DMS114 treated with DMSO at 0.1 percent for 48 hours (cell line): ENCODE measurements around the gene FBLN1.

Source experiments
- DNase-seq: peaks from one replicate; lab custom pipeline; 2025; ENCODE audit not compliant: unreplicated experiment; lab: John Stamatoyannopoulos, UW

The FBLN1 gene

DNA sequence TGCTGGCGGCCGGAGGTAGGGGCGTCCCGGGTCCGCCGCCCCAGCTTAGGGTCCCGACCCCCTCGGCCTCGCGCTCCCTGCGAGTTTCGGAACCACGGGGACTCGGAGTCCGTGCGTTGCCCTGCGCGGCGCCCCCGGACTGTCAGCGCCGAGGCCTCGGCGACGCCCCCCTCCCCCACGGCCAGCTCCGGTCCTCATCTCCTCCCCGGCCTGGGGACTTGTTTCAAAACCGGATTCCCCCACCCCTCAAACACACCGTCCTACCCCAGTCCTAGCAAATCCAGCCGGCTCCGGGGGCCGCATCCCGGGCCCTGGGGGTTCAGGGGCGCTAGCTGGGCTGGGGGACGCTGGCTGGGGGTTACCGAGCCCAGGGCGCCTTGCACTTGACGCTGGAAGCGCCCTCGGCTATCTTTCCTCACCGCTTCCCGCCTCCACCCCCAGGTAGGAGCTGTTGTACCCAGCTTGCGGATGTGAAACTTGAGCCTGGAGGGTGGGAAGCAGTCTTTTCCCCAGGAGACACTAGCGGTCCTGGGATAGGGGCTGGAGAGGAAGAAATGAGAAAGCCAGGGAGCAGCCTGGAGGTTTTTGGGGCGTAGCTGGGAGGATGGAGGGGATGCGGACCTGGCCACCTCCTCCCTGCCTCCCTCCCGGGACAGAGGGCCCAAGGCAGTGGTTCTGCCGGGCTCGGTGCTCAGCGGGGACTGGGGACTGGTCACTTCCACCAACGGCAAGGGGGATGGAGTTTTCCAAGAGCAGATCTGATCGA, 550 bp downstream of the FBLN1 start:
- DNase-seq, result no peak

DNA sequence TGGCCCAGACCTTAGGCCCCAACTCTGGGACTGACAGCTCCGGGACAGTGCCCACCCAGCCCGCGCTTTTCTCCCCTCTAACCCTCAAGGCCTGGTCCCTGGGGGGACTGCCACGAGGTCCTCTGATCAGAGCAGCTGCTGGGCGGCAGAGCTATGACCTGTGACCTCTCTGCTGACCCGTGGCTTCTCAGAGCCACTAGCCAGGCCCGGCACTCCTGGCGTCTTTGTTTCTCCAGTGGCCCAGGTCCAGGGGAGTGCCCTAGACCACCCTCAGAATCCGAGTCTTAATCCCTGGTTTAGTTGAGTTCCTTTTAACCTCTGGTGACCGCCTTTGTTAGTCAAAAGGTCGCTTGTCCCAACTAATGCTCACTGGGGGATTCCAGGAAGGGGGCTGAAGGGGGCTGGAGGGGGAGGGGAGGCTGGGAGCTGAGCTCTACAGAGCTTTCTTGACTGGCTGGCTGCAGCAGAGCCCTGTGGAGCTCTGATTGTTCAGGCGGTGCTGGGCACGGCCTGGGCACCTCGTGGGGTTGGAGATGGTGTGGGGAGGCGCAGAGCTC, 1.2 kb downstream of the FBLN1 start:
- DNase-seq, result no peak

DNA sequence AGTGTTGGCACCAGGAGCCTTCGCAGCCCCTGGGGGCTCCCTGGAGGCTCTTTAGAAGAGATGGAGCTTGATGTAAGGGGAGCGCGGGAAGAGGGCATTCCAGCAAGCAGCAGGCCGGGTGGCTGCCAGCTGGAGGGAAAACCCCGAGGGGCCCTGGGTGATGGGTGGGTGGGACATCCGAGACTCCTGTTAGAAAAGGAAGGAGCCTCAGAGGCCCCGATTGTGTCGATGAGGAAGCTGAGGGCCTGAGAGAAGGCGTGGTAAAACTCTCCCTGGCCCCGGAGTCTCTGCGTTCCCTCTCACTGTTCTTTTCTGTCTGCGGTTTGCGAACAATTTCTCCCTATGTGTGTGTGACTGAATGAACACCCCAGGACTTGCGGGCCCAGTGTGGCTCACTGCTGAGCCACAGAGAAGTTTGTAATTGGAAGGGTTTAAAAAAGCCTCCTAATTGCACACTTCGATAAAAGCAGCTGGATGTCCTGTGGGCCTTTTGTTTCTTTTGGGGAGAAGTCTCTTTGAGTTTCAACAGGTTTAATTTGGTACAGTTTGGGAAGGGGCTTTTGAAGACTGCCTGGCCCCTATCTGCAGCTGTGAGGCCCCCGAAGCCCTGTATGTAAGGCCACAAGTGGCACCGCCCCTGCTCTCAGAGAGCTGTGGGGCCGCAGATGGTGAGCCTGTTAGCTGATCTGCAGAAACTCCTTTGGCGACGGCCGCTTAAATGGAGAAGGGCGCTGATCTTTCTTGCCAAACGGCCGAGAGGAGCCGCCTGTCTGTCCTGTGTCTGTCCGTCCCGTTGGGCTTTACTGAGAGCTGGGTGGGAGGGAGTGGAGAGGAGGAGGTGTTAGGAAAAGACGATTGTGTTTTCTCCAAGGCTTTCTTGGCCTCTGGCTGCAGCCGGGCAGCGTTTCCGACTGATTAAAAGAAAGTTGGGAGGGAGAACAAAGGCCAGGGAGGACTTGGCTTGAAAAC, 2.0 kb downstream of the FBLN1 start:
- no peak for DNase-seq

DNA sequence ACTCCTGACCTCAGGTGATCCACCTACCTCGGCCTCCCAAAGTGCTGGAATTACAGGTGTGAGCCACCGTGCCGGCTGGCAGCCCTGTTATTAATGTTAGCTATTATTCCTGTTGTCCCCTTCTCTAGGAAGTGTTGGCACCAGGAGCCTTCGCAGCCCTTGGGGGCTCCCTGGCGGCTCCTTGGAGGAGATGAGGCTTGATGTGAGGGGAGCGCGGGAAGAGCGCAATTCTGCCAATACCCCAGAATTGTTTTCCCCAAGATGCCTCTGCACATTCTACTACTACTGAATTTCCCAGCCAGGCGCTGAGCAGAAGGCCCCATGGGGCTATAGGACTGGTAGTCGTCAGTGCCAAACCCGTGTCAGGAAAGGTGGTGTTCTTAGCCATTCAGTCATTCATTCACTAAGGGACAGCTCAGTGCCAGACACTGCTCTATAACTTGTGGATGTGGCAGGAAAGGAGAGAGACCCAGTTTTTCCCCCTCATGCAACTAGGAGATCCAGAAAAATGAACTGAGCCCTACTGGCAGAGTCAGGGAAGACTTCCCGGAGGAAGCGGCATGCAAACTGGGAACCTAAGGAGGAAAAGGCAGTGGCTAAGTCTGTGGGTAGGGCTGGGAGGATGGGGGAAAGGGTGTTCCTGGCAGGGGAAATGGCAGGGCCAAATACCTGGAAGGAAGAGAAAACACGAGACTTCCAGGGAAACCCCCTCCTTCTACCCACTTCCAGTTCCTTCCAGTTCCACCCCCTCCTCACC, 3.5 kb downstream of the FBLN1 start:
- no peak for DNase-seq

DNA sequence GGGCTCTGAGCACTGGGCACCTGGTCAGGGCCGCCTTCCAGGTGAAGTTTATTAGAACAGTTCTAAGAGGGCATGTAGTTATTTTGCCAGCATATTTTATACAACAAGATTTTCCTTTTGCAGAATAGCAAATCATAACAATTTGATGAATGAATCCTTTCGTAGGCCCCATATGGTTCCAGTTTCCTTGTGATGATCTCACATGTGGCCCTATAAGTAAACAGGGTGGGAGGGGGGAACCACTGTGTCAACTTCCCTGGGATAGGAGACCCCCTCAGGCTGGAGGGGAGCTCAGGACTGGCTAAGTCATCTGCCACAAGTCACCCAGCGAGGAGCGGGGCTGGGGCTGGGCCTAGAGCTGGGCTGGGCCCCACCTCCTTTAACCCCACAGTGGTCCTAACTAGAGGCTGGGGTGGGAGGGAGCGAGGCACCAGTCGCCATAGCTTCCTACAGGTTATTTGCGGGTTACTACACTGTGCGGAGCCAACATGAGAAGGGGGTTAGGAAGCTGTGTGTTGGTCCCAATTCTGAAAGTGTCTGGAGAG, 4.2 kb downstream of the FBLN1 start:
- DNase-seq, result no peak

DNA sequence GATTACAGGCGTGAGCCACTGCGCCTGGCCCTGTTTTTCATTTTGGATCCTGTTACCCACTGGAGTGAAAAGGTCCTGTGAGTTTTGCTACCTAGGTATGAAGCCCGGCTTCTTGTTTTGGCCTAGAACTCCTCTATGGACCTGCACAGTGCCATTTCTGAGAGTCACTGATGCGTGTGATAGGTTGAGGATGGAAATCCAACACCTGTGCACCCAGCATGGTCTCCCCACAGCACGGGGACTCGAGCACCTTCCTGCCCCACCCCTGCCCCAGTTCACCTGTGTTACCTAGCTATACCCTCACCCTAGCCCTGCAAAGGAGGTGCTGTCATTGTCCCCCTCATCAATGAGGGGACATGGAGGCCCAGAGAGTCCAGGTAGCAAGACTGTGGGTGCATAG, 5.1 kb downstream of the FBLN1 start:
- DNase-seq, result no peak

DNA sequence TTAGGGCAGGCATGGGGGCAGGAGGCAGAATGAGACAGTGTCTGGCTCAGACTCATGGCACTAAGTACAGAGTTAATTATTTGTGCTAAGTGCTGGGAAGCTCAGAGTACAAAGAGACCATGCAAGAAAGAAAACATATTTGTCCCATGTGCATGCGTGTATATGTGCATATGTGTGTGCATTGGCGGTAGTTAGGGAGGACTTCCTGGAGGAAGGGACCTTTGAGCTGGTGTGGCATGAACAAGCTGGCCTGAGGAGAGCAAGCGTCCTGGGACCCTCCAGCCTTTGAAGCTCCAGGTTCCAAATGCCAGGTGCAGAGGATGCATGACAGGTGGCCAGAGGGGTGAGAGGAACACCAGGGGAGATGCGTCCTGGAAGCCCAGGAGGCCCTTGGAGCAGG, 6.1 kb downstream of the FBLN1 start:
- DNase-seq, result no peak

DNA sequence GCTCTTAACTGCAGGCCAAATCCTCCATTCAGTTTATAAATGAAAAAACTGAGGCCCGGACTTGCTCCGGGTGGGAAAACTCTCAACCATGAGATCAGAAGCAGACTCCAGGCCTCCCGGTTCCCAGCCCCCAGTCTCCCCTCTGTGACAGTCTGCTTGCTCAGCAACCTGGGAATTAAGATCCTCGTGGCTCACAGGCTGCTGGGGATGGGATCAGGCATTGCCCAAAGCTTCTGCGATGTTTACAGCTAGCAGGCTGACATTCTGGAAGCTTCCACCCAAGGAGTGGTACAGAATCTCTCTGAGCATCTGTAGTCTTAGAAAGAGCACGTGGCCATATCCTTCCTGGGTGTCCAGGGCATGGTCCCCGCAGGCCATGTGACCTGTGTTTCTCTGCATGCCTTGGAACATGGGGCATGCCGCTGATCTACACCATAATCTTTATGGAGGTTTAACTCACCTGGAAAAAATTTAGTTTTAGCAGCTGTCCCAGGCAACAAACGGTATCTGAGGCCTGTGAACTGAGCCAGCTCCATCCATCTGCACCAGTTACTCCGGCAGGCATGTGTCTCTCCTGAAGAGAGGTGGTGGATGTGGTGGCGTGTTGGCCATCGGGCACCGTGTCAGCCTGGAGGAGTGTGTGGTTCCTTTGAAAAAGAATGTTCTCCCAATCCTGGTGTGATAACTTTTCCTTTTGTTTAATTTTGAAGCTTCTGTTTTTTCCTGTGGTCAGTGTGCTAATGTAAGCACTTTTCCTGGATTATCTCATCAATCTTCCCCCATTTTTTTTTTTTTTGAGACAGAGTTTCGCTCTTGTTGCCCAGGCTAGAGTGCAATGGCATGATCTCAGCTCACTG, 7.9 kb downstream of the FBLN1 start:
- DNase-seq, result no peak

DNA sequence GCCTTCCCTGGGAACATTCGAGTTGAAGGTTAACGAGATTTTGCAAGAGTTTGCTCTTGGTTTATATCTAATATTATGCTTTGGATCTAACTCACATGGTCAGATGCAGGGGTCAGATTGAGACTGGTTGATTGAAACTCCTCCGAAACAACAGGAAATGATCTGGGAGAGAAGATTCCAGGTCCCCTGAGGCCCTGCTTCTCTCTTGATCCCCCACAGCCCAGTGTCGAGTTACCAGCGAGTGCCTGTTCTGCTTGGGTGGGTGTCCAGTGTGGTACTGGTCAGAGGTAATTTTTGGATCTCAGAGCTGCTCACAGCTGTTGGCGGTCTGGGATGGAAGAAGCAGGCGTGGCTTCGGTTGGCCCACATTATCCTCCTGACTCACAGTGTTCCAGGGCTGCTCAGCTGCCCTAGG, 9.2 kb downstream of the FBLN1 start:
- no peak for DNase-seq

DNA sequence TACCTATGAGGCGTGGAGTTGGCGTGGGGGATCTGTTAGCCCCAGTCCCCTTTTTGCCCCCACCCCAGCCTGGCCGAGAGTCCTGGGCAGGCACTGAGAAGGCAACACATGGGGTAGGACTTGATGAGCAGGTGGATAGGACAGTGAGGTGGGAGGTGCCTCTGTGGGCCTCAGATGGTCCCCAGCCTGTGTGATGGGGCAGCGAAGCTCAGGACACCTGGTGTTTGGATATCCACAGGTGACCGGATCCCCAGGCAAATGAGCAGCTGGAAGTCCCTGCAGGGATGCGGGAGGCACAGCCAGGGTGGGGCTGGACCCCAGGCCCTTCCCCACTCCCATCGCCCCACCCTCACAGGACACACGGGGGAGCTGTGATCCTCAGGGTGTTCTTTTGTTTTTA, 9.7 kb downstream of the FBLN1 start:
- no peak for DNase-seq

DNA sequence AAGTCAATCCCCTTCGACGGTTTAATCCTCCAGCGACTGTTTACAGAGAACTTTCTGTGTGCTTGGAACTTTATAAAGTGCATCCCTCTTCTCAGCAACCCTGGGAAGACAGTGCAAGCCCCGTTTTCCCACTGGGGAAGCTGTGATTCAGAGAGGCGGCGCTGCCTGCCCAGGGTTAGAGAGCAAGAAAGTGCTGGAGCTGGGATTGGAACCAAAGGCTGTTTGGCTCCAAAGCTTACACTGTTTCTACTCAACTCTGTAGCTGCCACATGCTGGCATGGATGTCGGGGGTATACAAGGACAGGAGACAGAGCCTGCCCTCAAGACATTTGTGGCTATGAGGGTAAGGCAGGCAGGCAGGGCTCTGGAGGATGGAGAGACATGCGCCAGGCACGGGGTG, 13.0 kb downstream of the FBLN1 start:
- DNase-seq, result no peak

DNA sequence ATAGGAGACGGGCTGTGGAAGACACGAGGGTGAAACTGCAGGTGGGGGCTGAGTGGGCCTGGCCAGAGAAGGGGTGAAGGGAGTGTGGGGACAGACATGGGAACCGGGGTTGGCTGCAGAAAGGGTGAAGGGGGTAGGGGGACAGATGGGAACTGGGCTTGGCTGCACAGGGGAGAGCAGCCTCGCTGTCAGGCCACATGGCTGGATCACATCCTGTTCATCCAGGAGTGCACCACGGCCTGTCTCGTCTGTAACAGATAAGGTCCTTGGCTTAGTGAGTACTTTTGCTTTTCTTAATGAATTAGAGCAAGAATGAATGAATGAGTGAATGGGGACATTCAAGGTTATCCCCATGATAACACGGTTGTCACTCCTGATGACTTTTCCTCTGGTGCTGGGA, 13.5 kb downstream of the FBLN1 start:
- DNase-seq, result no peak

DNA sequence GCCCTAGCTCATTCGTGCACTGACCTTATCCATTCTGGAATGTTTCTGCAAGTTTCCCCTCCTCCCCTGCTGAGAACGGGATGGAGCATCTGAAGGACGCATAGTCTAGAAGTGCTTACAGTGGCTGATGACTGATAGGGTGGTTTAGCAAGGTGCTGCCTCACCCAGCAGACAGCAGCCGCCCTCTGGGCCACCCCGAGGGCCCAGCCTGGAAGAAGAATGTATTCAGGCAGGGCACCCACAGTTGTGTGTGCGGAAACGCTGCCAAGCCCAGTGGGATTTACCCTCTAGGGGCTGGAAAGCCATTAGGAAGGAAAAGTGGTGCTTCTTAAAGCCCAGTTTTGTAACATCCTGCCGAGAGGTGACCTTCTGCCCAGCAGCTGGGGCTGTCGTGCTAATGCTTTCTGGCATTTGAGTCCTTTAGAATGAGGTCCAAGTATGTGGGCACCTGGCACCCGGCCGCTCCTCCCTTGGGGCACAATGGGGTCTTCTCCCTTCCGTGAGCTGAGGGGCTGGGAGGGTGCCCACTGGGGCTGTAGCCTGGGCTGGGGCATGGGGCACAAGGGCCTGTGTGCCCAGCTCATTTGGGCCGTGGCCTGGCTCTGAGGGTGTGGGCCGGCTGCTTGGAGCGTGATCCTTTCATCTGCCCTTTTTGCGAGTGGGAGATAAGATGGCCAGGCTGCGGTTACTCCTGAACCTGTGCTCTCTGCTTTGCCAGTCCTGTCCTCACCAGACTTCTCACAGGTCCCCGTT, 14.4 kb downstream of the FBLN1 start:
- no peak for DNase-seq

DNA sequence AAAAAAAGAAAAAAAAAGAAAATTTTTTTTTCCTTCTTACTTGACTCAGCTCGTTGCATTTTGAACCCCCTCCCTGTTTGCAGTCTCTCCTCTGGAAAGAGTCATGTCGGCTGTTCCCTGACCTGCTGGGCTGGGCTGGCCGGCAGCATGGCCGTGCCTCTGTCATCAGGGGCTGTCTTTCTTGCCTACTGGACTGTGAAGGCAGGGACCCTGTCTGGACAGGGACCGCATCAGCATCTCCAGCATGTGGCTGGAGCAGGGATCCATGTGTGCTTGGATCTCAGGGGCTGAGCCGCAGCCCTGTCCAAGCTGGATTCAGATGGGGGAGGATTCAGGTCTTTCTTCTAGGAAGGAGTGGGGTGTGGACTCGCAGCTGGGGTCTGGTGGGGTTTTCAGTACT, 15.5 kb downstream of the FBLN1 start:
- no peak for DNase-seq

DNA sequence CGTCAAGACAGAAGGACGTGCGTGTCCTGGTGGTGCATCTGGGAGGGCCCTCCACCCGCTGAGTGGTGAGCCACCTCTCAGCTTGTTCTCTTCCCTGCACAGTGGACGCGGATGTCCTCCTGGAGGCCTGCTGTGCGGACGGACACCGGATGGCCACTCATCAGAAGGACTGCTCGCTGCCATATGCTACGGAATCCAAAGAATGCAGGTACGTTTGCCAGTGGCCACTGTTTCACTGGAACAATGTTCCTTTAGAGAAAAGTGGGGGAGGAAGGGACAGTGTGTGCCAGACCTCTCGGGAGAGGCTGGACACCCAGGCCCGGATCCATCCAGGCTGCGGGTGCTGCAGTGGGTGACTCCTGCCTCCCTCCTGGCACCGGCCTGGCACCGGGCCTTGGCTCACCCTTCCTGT, 15.9 kb downstream of the FBLN1 start:
- no peak for DNase-seq

DNA sequence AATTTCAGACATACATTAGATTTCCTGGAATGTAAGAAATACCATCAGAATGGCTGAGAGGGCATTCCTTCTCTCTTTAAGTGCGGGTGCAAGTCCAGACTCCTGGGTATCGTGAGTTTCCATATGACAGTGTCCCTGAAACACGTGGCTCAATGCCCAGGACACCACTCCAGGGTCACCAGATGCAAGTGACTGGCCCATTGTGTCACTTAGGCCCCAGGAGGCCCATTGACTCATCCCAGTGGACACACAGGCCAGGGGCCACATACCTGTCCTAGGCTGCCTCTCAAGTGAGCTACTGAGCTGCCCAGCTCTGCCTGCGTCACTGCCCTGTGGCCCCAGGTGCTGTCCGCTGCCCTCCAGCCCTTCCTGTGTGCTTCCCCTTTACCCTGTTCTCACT, 18.5 kb downstream of the FBLN1 start:
- no peak for DNase-seq

DNA sequence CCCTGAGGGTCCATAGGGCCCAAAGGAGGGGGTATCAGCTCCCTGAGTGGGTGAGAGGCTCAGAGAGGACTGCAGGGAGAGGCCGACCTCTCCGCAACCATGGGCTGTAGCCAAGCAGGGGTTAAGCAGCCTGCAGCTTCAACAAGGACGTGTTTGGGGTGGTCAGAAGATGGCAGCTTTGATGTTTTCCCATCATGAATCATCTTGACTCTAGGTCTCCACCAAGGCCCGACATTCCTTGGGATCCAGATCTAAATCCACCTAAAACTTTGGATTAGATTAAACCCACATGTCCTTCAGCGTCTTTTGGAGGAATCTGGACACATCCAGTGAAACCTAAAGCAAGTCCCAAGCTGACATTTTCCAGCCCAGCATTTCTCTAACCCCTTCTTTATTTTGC, 19.8 kb downstream of the FBLN1 start:
- DNase-seq, result no peak

DNA sequence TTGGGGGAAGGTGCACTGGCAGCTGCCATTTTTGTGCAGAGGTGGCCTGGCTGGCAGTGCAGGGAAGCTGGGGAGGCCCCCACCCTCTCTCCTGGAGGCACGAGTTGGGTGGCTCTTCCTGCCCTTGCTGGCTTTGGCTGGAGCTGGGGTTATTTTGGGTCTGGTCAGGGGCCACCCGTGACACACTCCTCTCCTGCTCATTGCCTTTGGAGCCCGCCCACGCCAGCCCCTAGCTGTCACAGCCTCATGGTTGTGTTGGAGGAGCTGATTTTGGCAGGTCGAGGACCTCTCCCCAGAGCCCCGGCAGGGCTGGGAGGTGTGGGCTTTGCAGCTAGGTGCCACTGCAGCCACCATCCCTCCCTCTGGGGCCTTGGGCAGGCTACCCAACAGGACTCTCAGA, 21.5 kb downstream of the FBLN1 start:
- no peak for DNase-seq

DNA sequence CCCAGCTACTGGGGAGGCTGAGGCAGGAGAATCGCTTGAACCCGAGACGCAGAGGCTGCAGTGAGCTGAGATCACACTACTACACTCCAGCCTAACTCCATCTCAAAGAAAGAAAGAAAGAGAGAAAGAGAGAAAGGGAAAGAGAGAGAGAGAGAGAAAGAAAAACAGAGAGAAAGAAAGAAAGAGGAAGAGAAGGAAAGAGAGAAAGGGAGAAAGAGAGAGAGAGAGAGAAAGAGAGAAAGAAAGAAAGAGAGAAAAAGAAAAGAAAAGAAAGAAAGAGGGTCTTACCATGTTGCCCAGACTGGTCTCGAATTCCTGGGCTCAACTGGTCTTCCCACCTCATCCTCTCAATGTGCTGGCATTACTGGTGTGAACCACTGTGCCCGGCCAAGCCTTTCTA, 22.3 kb downstream of the FBLN1 start:
- no peak for DNase-seq
